ENCODE measurements around the gene SSU72. TPM values are rescaled to one million over a fixed set of nuclear protein-coding genes. Genes with fewer than 3 reads are reported as not detected.

Gene SSU72
- total RNA-seq, 1 experiment from 2014 or later, result 104 TPM

DNA sequence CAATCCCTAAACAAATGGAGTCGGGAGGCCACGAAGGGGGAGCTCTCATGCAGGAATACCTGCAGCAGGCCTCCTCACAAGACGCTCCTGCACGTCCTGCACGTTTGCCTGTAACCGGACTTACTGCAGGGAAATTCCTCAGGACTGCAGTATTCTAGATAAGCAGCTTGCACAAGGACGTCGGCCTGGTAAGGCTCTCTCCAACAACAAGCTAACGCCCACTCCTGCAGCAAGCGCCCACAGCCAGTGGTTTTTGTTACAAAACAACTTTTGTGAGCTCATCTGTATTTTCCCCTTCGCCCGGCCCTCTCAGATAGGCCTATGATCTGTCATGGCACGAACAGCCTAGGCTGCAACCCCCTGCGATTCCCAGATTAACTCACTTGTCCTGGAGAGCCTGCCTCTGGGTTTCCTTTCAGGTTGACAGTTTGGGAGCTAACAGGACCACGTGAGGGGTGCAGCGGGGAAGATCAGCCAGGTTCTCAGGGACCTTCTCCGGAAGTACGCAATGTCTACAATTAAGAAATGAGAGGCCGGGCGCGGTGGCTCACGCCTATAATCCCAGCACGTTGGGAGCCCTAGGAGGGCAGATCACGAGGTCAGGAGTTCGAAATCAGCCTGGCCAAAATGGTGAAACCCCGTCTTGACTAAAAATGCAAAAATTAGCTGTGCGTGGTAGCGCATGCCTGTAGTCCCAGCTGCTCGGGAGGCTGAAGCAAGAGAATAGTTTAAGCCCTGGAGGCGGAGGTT is 39.7 kb upstream of the SSU72 start:
- H3K4me3 Mint-ChIP-seq (ENCODE audit: unreplicated experiment), result peak overlapping the region; percentile 94
- no peaks in the 10 kb centered on the region for H3K27me3 Mint-ChIP-seq (ENCODE audit: insufficient read depth, unreplicated experiment)
- TSS peak; percentile 53 for BruUV-seq (replicated peaks)
- peak; percentile 51 for DNase-seq (ENCODE audit: unreplicated experiment)
- ChIA-PET CTCF (interaction anchor here (1.4 kb wide), 1 partner anchor 37 kb away, joined by 3 read pairs; no protein-coding TSS in a partner anchor), POLR2A (interaction anchor here (0.7 to 3.1 kb wide), 14 partner anchors 12 to 835 kb away, joined by 3 to 29 read pairs (median 5); partner anchors contain the start of genes AURKAIP1 and CDK11A)
- peak overlapping the region; percentile 95 for H3K27ac Mint-ChIP-seq (ENCODE audit: low read depth, unreplicated experiment)
- H3K4me1 Mint-ChIP-seq (ENCODE audit: insufficient read depth, unreplicated experiment), result peaks cover 15% of the 10 kb centered on the region
- intact Hi-C loops (cut with micrococcal nuclease), result loop anchor here (2.0 kb wide), 1 partner anchor 40 kb away; the partner anchor contains the start of gene SSU72
- H3K36me3 Mint-ChIP-seq (ENCODE audit: insufficient read depth, unreplicated experiment), result no peaks in the 10 kb centered on the region
- TF ChIP-seq, protein P1, sequence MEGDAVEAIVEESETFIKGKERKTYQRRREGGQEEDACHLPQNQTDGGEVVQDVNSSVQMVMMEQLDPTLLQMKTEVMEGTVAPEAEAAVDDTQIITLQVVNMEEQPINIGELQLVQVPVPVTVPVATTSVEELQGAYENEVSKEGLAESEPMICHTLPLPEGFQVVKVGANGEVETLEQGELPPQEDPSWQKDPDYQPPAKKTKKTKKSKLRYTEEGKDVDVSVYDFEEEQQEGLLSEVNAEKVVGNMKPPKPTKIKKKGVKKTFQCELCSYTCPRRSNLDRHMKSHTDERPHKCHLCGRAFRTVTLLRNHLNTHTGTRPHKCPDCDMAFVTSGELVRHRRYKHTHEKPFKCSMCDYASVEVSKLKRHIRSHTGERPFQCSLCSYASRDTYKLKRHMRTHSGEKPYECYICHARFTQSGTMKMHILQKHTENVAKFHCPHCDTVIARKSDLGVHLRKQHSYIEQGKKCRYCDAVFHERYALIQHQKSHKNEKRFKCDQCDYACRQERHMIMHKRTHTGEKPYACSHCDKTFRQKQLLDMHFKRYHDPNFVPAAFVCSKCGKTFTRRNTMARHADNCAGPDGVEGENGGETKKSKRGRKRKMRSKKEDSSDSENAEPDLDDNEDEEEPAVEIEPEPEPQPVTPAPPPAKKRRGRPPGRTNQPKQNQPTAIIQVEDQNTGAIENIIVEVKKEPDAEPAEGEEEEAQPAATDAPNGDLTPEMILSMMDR (IDR thresholded peaks at IDR 0.05; ENCODE audit: unreplicated experiment), result no peak
- no peaks in the 10 kb centered on the region for H3K9me3 Mint-ChIP-seq (ENCODE audit: unreplicated experiment)

DNA sequence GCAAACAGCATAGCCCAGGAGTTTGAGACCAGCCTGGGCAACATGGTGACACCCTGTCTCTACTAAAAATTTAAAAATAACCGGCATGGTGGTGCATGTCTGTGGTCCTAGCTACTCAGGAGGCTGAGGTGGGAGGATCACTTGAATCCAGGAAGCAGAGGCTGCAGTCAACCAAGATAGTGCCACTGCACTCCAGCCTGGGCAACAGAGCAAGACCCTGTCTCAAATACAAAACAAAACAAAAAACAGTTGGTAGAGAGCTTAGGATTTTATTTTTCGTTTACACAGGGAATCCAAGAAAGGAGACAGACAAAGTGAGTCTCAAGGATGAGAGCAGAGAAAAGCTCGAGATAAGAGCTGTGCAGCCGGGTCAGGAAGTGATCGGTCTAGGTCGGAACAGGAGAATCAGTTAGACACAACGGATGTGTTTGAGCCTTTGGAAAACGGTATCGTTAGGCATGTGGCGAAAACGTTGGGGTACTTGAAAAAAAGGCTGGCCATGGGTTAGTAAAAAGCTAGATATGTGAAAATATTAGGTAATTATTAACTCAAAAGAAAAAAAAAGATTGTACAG is 38.9 kb upstream of the SSU72 start:
- no peak for DNase-seq (ENCODE audit: unreplicated experiment)
- peak overlapping the region; percentile 94 for H3K4me3 Mint-ChIP-seq (ENCODE audit: unreplicated experiment)
- intact Hi-C loops (cut with micrococcal nuclease), result loop anchor here (2.0 kb wide), 1 partner anchor 39 kb away; the partner anchor contains the start of gene SSU72
- peaks cover 15% of the 10 kb centered on the region for H3K4me1 Mint-ChIP-seq (ENCODE audit: insufficient read depth, unreplicated experiment)
- TF ChIP-seq, protein P1 (IDR thresholded peaks at IDR 0.05; ENCODE audit: unreplicated experiment), result no peak
- no peaks in the 10 kb centered on the region for H3K9me3 Mint-ChIP-seq (ENCODE audit: unreplicated experiment)
- no TSS peak for BruUV-seq (replicated peaks)
- no peaks in the 10 kb centered on the region for H3K27me3 Mint-ChIP-seq (ENCODE audit: insufficient read depth, unreplicated experiment)
- H3K36me3 Mint-ChIP-seq (ENCODE audit: insufficient read depth, unreplicated experiment), result no peaks in the 10 kb centered on the region
- no peak overlapping the region for H3K27ac Mint-ChIP-seq (ENCODE audit: low read depth, unreplicated experiment)
- ChIA-PET POLR2A (interaction anchor here (0.9 to 3.1 kb wide), 6 partner anchors 11 to 111 kb away, joined by 3 to 29 read pairs (median 6); partner anchors contain the start of gene CDK11A), CTCF (interaction anchor here (0.7 to 1.4 kb wide), 2 partner anchors 36 to 65 kb away, joined by 3 to 5 read pairs; no protein-coding TSS in a partner anchor)

DNA sequence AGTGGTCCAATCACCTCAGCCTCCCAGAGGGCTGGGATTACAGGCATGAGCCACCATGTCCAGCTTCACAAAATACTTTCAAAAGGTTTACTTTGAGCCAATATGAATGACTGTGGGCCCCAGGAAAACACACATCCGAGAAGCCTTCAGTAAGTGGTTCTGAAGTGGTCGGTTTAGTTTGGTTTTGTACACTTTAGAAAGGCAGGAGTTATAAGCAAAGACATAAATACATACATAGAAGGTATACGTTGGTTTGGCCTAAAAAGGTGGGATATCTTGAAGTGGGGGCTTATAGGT is 37.4 kb upstream of the SSU72 start:
- DNase-seq (ENCODE audit: unreplicated experiment), result no peak
- ChIA-PET CTCF (interaction anchor here (0.6 kb wide), 1 partner anchor 14 kb away, joined by 3 read pairs; no protein-coding TSS in a partner anchor), POLR2A (interaction anchor here (0.6 kb wide), 1 partner anchor 302 kb away, joined by 3 read pairs; no protein-coding TSS in a partner anchor)
- TF ChIP-seq, protein P1 (IDR thresholded peaks at IDR 0.05; ENCODE audit: unreplicated experiment), result no peak
- no TSS peak for BruUV-seq (replicated peaks)
- intact Hi-C loops (cut with micrococcal nuclease), result no loop called here
- Mint-ChIP-seq H3K4me3 (ENCODE audit: unreplicated experiment) (no peak overlapping the region), H3K27me3 (ENCODE audit: insufficient read depth, unreplicated experiment) (no peaks in the 10 kb centered on the region), H3K4me1 (ENCODE audit: insufficient read depth, unreplicated experiment) (peaks cover 15% of the 10 kb centered on the region), H3K36me3 (ENCODE audit: insufficient read depth, unreplicated experiment) (no peaks in the 10 kb centered on the region), H3K27ac (ENCODE audit: low read depth, unreplicated experiment) (no peak overlapping the region), H3K9me3 (ENCODE audit: unreplicated experiment) (no peaks in the 10 kb centered on the region)

DNA sequence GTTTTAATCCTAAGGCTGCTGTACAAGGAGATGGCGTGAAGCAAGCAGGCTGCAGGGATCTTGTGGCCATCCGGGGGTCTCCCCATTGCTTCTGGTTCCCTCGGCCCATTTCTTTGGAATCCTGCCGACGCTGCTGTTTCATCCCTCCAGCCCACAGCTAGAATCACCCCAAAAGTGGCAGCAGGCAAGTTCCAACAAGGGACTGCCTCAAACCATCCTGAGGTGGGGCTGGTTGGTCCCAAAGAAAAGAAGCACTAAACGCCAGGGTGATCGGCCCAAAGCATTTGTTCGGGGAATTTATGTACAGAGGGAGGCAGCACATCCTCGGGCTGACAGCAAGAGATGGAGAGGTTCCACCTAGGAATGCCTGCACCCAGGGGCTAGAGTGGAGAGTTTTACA is 36.1 kb upstream of the SSU72 start:
- Mint-ChIP-seq H3K4me1 (ENCODE audit: insufficient read depth, unreplicated experiment) (peaks cover 15% of the 10 kb centered on the region), H3K4me3 (ENCODE audit: unreplicated experiment) (no peak overlapping the region), H3K36me3 (ENCODE audit: insufficient read depth, unreplicated experiment) (no peaks in the 10 kb centered on the region), H3K27ac (ENCODE audit: low read depth, unreplicated experiment) (no peak overlapping the region), H3K9me3 (ENCODE audit: unreplicated experiment) (no peaks in the 10 kb centered on the region), H3K27me3 (ENCODE audit: insufficient read depth, unreplicated experiment) (no peaks in the 10 kb centered on the region)
- POLR2A ChIA-PET, result no interaction called here
- no TSS peak for BruUV-seq (replicated peaks)
- CTCF ChIA-PET, result no interaction called here
- TF ChIP-seq, protein P1 (IDR thresholded peaks at IDR 0.05; ENCODE audit: unreplicated experiment), result no peak
- intact Hi-C loops (cut with micrococcal nuclease), result no loop called here
- no peak for DNase-seq (ENCODE audit: unreplicated experiment)
